Activated CD4-positive, alpha-beta T cell treated with anti-CD3 and anti-CD28 coated beads, Interleukin-2, amount 50 U/mL, for 24 hours (primary cell): Measurements from ENCODE around the gene FRMD4B.
A peak's percentile ranks its signal among the peaks of the same experiment; 100 is the strongest.

ENCODE experiments used
- DNase-seq, 2 donors: peaks; one replicate each; pipeline ENCODE4 v3.0.0-alpha.2; 2020; ENCODE audit warnings: low read depth in 1 of 2, low spot score in 1 of 2

Gene FRMD4B

DNA sequence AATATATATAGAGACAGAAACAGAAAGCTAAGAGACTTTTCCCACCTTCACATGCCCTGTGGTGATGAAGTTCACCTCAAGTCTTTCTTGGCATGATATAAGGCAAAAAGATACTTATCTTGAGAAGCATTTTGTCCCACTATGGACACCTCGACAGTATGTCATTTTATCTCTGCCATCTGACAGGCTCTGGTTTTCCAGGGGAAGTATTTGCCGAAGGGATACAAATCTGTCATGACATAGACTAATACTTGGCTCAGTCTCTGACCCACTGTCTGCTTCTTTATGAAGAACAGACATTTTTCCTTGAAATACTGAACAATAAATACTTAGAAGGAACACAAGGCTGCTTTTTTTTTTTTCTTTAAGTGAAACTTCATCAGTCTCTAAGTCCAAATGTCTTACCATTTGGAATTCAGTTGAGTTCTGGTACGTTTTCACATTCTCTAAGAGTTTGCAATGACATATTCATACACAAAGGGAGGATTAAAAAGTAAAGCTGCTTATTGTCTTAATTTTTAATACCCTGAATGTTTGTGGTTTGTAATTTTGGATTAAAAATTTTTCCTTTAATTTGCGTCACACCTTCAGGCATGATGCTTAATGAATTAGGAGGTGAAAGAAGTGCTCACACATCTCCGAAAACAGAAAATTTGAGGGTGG is 175.7 kb downstream of the FRMD4B start:
- DNase-seq: no peak

DNA sequence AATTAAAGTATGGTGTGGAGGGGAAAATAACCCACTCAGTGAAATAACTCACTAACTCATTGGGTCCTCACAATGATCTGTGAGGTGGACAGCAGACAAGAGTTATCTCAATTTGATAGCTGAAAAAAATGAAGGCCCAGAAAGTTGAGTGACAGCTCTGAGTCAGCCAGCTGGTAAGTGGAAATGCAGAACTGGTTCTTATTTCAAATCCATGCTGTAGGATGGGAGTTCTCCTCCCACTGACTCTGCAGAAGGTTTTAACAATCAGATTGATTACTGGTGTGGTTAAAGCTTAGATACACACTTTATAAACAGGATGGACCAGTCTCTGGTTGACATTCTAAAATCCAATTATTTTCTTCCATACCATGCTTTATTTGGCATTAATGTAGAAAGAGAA is 176.5 kb downstream of the FRMD4B start:
- no peak for DNase-seq

DNA sequence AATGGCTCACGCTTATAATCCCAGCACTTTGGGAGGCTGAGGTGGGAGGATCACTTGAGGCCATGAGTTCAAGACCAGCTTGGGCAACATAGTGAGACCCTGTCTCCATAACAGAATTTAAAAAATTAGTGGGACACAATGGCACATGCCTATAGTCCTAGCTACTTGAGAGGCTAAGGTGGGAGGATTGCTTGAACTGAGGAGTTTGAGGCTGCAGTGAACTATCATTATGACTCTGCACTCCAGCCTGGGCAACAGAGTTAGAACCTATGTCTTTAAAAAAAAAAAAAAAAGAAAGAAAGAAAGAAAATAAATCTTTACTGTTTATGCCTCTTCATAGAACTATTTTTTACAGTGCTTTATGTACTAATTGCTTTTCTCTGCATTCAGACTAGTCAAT is 178.9 kb downstream of the FRMD4B start:
- DNase-seq: no peak

DNA sequence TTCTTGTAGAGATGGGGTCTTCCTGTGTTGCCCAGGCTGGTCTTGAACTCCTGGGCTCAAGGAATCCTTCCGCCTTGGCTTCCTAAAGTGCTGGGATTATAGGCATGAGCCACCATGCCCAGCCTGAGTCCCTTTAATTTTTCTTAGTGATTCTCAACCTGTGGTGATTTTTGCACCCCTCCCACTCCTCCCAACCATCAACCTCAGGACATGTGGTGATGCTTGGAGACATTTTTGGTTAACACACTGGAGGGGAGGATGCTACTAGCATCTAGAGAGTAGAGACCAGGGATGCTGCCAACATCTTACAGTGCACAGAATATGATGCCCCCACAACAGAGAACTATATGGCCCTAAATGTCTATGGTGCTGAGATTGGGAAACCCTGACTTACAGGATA is 180.5 kb downstream of the FRMD4B start:
- no peak for DNase-seq

DNA sequence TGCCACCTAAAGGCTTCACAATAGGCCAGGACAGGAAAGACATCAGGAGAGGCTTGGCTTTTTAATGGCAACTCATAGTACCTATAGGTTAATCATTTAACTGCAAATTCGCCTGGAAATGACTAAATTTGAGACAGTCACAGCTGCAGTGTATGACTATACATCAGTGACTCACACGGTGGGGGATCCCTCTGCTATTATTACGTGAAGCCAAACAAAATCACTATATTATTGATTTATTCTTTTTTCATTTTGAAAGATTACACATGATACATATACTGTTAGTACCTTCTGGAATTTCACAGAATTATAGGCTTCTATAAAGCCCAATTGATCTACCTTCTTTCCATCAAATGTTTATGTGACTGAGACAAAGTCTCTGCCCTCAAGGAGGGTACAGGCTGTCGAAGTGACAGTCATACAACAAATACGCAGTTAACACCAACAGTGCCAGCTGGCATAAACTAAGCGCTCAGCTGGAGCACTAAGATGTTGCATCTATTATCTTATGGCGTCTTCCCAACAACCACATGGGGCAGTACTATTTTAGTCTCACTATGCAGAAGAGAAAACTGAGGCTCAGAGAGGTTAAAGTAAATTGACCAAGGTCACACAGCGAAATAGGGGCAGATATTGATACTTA is 181.5 kb downstream of the FRMD4B start:
- DNase-seq: peak in 1 of 2 donors; percentile 64

DNA sequence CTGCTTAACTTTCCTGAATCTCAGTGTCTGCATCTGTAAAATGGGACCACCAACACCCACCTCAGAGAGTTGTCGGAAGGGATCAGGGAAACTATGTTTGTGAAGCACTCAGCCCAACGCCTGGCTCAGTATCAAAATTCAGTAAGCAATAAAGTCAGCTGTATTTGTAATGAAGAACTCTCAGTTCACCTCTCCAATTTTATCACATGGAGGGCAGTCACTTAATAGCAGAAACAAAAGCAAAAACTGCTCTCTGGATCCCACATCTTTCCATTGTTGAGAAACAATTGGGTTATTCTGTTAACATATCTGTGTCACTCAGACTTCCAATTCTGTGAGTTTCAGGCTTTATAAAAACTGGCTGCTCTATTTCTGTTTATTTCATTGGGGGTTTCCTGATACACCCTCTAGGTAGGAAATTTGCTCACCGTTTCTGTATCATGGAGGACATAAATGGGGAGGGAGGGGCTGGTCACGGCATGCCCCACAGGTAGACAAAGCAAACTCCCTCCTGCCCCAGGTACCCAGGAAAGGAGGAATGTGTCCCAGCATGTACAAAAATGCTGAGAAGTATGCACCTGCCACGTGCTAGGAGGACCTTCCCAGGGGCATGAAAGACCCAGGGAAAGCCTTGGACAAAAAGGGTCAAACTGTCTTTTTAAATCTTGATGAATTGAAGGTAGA is 182.1 kb downstream of the FRMD4B start:
- no peak for DNase-seq

DNA sequence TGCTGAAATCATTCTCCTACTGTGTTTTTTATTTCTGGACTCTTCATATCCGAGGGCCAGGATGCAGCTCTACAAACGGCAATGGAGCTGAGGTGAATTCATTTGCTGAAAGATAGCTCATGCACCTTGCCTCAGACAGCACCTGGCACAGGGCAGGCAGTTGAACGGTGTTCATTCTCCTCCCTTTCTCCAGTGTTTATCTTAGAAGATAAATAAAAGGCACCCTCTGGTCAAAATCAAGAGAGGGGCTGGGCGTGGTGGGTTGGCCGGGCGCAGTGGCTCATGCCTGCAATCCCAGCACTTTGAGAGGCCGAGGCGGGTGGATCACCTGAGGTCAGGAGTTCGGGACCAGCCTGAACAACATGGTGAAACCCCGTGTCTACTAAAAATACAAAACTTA is 184.2 kb downstream of the FRMD4B start:
- no peak for DNase-seq

DNA sequence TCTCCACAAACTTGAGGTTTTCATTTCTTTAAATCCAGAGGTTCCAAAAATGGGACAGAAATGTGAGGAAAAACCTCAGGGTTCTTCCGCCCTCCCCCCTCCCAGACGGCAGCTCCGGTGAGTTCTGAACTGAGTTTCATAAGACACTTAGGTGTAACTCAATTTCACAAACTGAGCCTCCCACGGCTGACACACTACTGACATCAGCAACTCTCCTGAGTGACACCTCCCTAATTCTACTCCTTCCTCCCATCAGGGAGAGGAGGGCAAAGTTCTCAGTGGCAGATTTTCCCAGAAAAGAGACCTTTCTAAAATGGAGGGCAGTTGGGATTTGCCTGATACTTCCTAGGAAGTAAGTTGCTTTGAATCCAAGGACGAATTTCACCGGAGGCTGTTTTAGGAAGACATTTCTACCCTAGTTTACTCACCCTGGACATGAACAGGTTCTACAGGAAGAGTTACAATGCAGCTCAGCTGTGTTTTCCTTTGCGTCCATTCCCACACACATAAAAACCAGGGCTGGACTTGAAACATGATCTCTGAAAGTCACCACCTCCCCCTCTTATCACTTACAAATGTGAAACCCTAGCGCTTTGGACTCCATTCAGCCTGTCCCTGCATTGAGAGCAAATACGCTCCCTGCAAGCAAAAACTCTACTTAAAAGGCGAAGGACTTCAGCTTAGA is 185.4 kb downstream of the FRMD4B start:
- peak in 1 of 2 donors; percentile 50 for DNase-seq

DNA sequence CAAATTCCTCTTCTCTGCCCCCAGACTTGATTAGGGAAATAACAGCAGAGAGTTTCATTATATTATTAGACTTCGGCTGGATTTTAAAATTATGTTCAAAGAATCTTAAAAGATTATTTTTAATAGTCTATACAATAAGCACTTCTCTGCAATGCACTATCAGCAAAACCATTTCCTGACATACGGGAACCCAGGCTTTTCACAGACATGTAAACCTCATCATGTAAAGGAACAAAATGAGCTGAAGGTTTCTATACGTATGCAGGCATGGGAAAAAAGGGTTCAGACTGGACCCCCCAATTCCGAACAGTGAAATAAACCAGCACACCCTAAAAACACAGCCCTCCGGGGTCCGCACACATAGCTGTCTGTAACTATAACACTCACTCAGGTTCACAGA is 185.9 kb downstream of the FRMD4B start:
- DNase-seq: no peak

DNA sequence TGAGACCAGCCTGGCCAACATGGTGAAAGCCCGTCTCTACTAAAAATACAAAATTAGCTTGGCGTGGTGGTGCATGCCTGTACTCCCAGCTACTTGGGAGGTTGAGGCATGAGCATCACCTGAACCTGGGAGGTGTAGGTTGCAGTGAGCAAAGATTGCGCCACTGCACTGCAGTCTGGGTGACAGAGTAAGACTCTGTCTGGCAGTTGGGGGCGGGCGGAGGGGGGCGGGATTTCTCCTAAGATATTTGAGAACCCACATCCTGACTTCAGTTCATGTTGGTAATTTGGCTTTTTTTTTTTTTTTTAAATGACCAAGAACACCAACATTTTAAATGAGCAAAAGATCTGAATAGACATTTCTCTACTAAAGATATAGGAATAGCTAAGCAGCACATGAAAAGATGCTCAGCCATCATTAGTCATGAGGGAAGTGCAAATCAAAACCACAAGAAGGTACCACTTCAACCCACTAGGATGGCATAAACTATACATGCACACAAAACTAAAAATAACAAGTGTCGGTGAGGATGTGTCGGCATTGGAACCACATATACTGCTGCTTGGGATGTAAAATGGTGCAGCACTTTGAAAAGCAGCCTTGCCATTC is 187.9 kb downstream of the FRMD4B start:
- DNase-seq: peak in 1 of 2 donors; percentile 44

DNA sequence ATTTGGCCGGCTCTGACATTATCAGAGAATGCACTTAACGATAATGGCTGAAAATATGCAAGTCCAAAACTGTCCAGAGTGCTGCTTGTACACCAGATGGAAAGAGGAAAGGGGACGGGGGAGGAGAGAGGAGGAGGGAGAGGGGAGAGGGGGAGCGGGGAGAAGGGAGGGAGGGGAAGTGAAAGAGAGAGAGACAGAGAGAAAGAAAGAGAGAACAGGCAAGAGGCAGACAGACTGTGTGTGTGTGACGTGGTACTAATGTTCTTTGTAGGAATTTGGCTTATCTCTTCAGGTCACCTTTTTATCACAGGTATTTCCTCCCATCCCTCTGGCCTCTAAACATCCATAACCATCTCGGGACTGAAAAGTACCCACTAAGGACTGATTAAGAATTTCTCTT is 188.4 kb downstream of the FRMD4B start:
- DNase-seq: no peak

DNA sequence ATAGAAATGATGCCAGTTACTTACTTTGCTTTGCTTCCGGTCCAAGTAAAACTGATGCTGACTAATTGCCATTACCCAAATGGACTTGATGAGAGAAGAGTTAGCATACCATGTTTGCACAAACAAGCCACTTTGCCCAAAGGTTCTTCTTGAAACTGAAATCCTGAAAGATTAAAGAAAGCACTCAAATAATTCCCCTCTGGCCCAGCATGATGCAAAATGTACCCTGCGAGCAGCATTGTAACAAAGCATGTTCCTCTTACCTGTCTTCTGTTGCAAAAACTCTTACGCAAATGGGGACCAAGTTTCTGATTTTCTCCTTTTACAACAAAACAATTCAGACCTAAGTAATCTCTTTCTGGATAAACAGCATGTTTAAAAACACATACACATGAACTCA is 189.0 kb downstream of the FRMD4B start:
- DNase-seq: no peak

DNA sequence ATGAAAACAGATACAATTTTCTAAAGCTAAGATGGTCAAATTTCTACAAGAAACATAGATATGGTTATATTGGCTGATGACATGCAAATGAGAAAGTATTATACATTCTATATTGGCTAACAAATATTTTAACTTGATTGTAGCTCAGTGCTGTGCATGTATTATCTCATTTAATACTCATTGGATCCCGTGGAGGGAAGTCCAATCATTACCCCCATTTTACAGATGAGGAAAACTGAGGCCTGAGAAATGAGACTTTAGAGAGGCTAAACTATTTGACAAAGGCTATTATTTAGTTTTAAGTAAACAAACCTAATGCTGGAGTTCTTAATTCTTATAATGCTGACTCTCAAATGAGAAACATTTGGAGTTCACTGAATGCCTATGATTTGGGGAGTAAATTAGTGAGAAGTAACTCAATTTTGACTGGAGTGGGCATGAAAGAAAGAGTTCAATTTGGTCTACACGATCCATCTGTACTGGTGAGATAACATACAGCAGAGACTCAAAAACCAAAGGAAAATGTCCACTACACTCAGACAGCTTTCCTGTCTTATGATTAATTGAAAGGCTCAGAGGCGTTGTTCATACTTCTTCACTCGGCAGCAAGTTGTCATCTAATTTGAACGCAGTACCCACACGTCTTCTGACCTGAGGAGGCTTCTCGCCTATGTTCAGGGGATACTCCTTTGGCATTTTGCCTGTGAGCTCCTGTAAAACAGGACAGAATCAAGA is 191.3 kb downstream of the FRMD4B start:
- DNase-seq: no peak

DNA sequence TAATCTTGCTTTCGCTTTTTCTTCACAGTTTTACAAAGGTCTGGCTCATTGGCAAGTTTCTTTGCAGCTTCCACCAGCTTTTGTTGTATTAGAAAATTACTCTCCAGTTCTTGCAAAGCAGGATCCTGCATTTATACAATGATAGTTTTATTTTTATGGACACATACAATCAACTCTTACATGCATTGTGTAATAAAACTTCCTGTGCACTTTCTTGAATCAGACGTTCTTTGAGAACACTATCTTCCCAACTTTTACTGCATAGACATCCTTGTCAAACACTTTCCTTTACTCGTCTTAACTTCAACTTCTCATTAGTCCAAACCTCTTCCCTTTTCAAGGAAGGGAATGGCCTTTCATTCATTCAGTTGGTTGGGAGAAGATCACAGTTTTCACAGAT is 192.1 kb downstream of the FRMD4B start:
- DNase-seq: no peak

DNA sequence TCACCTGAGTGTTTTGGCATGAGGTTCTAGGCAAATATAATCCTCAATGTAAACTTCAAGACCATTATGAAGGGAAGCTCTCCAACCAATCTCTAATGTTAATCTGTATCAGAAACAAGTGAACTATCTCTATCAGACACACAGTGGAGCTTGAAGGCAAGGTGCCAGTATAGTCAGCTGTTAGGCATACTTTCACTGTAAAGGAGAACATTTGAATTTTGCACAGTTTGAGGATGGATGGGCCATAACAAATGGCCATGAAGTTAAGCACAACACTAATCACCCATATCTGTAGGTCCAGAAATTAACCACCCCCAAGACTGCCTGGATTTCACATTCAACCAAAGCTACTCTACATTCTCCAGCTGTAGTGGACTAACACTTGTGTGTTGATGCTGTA is 194.4 kb downstream of the FRMD4B start:
- no peak for DNase-seq

DNA sequence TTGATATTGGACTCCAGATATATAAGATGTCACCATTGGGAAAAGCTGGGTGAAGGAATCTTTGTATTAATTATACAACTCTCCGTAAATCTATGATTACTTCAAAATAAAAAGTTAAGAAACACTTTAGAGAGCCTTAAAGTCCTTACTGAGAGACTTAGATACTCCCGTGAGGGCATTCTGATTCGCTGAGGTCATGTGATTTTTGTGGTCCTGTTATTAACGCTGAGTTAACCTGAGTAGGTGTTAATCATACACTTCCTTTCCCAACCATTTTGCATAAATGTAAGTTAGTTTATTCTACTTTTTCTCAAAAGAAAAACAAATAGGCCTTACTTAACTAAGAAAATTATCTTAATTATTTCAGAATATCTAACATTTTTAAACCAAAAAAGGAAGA is 196.4 kb downstream of the FRMD4B start:
- DNase-seq: no peak

DNA sequence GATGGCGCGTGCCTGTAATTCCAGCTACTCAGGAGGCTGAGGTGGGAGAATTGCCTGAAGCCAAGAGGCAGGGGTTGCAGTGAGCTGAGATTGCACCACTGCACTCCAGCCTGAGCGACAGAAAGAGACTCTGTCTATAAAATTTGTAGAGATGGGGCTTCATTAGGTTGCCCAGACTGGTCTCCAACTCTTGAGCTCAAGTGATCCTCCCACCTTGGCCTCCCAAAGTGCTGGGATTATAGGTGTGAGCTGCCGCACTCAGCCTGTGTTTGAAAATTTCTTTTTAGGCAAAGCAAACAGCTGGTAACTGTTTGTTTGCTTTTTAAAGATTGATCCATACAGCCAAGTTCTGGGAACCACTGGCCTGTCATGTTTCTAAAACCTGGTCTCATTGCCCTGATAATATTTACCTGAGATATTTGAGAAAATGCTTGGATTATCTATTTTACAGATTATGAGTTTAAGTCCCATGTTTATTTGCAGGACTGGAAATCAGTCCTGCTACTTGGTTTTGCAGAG is 199.3 kb downstream of the FRMD4B start:
- no peak for DNase-seq

DNA sequence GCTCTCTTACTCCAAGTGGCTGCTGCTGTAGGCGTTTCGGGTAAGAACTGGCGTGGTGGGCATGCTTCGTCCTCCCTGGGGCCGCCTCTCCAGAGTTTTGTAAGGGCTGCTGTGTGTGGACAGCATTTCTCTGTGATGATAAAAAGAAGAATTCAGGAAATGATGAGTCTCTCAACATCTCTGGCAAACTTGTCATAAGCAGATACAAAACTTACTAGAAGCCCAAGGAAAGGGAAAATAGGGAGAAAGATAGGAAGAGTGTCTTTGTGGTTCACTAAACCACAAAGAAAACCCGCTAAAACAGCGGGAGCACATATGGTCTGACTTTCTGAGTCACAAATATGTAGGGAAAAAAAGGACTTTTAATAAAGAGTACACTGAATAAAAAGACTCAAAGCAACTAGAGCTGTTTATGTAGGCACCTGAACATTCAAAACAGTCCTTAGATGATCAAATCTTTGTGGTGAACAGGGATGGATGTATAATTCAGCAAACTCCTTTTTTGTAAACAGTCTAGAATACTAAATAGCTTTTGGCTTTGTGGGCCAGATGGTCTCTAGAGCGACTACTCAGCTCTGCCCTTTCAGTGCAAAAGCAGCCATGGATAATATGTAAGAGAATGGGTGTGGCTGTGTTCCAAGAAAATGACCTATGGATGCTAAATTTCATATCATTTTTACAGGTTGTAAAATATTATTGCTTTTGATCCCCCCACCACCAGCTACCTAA is 203.1 kb downstream of the FRMD4B start:
- DNase-seq: no peak

DNA sequence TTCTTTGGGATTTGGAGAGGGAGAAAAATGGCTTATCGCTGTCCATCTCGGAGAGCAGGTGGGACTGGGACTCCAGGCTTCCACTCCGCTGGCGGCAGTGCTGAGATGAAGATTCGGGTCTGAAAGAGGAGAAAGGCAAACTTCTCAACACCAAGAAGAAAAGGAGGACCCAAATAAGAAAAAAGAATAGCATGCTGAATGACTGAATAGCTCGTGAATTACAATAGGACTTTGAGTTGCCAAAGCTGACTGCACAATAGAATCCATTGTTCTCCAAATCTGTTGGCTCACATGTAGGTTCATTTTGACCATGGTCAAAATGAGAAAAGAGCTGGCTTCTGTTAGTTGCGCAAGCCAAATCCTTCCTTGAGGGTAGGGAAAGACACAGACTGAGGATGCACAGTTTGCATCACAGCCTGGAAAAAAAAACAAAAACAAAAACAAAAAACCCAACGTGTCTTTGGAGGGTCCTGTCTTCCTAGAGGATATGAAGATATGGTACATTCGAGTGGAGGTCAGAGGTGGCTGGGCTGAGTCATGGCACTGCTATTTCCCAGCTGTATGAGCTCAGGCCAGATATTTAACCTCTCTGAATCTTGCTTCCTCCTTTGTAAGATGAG is 204.2 kb downstream of the FRMD4B start:
- DNase-seq: no peak
